Activated CD8-positive, alpha-beta memory T cell treated with anti-CD3 and anti-CD28 coated beads, Interleukin-2, amount 10 ng/mL, durations not matched to agents 7 days and 5 days (primary cell): ENCODE measurements around the gene MAP7. TPM values are rescaled to one million over a fixed set of nuclear protein-coding genes. Genes with fewer than 3 reads are reported as not detected.
"Not testable (repeated sequence)": the region's sequence is repeated elsewhere in the genome, so short reads cannot be mapped to it uniquely, and the experiment has no call there.

Source experiments
- ATAC-seq: fragments of 150-1000 bp; cut with Tn5 transposase; one replicate; pipeline ENCODE4 v1.10.0; 2021; ENCODE audit warnings: moderate library complexity
- CTCF ChIA-PET: fragments of 350-600 bp; sonication (Branson Sonifier 250); formaldehyde crosslinking; loops from one replicate; lab custom pipeline; 2021; ENCODE audit warnings: antibody characterized with exemption; lab: Charles Lee
- DNase-seq: peaks from one replicate; pipeline ENCODE4 v3.0.0-alpha.2; 2020
- H3K27ac Mint-ChIP-seq: one replicate; pipeline ENCODE4 v1.8.0; 2021; ENCODE audit warnings: mild to moderate bottlenecking, mixed read lengths
- H3K27me3 Mint-ChIP-seq: one replicate; pipeline ENCODE4 v1.8.0; 2021; ENCODE audit warnings: mixed read lengths
- H3K36me3 Mint-ChIP-seq: one replicate; pipeline ENCODE4 v1.8.0; 2021; ENCODE audit warnings: mild to moderate bottlenecking, mixed read lengths
- H3K4me1 Mint-ChIP-seq: one replicate; pipeline ENCODE4 v1.8.0; 2021; ENCODE audit warnings: mixed read lengths
- H3K4me3 Mint-ChIP-seq: one replicate; pipeline ENCODE4 v1.8.0; 2021; ENCODE audit warnings: mild to moderate bottlenecking, moderate library complexity, mixed read lengths
- H3K9me3 Mint-ChIP-seq: one replicate; pipeline ENCODE4 v1.8.0; 2022; ENCODE audit warnings: low read depth, mixed read lengths
- total RNA-seq, 2 experiments: library from RNA; stranded (reverse); gene quantifications; one replicate each; pipeline ENCODE4 v1.2.3, GENCODE V29; 2021

The MAP7 gene
- total RNA-seq, 2 experiments from 2014 or later = 0.29 to 0.59 TPM

DNA sequence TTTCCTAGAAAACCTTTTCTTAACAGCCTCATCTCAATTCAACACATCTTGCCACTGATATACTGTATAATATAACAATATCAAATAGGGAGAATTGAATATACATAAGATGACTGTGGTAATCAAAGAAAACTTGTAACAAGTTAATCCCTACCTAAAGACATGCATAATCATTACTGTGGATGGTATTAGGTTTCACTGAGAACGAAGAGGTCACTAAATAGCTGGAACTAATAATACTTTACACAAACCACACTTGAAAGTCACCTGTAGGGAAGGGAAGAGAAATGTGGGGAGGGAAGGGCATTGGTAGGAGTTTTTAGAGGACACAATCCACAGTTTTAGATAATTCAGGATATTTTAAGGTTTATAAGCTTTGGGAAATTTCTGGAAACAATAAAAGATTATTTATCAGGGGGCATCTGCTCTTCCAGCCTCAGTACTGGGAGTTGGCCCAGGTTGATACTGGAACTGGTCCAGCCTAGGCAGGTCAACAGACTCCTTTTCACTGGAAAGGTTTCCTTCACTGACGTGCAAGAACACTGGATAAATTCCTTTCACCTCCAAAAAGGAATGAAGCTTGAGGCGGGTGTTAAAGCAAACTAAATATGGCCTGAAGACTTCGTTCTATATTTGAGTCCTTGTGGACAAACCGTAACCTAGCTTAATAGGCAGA, 44.0 kb downstream of the MAP7 start:
- Mint-ChIP-seq H3K36me3 (no peaks in the 10 kb centered on the region), H3K27me3 (peaks cover 5% of the 10 kb centered on the region), H3K9me3 (no peaks in the 10 kb centered on the region), H3K4me1 (peaks cover 10% of the 10 kb centered on the region), H3K27ac (no peak overlapping the region), H3K4me3 (no peak overlapping the region)
- DNase-seq (no peak), ATAC-seq (no peak)
- CTCF ChIA-PET = no interaction called here

- CTCF ChIA-PET = no interaction called here
- peaks cover 3% of the 10 kb centered on the region for H3K27me3 Mint-ChIP-seq
Measured at GRCh38 chr6:136503303-136504029, 46.8 kb downstream of the MAP7 start.

DNA sequence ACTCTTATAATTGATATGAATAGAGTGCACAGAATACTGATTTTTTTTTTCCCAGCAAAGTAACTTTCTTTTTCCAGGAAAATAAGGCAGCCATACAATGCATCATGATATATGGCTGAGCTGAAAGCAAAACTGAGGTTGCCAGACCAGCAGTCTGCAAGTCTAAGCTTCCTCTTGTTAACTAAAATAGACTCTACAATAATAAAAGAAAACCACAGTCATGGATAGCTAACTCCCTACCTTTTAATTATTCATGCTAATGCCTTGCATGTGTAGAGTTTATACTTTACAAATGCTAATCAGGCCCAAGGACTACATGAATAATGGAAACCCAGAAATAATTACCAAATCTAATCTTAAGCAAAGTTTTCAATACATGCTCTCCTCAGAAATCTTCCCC, 47.4 kb downstream of the MAP7 start:
- H3K4me3 Mint-ChIP-seq = no peak overlapping the region
- DNase-seq (no peak), ATAC-seq (no peak)
- H3K4me1 Mint-ChIP-seq = peaks cover 3% of the 10 kb centered on the region
- CTCF ChIA-PET = no interaction called here
- H3K27ac Mint-ChIP-seq = no peak overlapping the region
- H3K36me3 Mint-ChIP-seq = no peaks in the 10 kb centered on the region
- H3K27me3 Mint-ChIP-seq = peaks cover 3% of the 10 kb centered on the region
- H3K9me3 Mint-ChIP-seq = no peaks in the 10 kb centered on the region

More at GRCh38 chr6:136503303-136504029, 46.8 kb downstream of the MAP7 start:
- no peak for DNase-seq
- no peak overlapping the region for H3K27ac Mint-ChIP-seq
- no peaks in the 10 kb centered on the region for H3K36me3 Mint-ChIP-seq
- no peak overlapping the region for H3K4me3 Mint-ChIP-seq
- no peaks in the 10 kb centered on the region for H3K9me3 Mint-ChIP-seq
- ATAC-seq = no peak
- peaks cover 3% of the 10 kb centered on the region for H3K4me1 Mint-ChIP-seq

- H3K27me3 Mint-ChIP-seq = peaks cover 3% of the 10 kb centered on the region
- CTCF ChIA-PET = no interaction called here
- H3K4me1 Mint-ChIP-seq = peaks cover 3% of the 10 kb centered on the region
- H3K9me3 Mint-ChIP-seq = no peaks in the 10 kb centered on the region
- no peaks in the 10 kb centered on the region for H3K36me3 Mint-ChIP-seq
- no peak overlapping the region for H3K27ac Mint-ChIP-seq
- DNase-seq = no peak
- H3K4me3 Mint-ChIP-seq = no peak overlapping the region
- ATAC-seq = no peak
Measured at GRCh38 chr6:136501514-136501913, 48.7 kb downstream of the MAP7 start.

DNA sequence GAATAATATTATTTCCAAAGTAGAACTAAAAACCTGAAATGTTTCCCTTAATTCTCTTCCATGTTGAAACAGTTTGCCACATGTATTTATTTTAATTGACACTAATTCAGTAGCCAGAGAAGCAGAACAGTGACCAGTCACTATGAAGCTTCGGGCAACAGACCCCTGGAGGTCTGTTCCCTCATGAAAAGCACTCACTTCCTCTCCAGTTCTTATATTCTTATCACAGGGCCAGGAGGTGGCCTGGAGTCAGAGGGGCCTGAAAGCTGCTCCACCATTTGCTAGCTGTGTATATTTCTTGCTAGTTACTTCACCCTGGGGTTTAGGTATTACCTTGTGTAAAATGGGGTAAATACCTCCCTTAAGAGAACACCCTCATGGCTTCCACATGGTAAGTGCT, 49.1 kb downstream of the MAP7 start:
- Mint-ChIP-seq H3K9me3 (no peaks in the 10 kb centered on the region), H3K27ac (no peak overlapping the region), H3K27me3 (peaks cover 4% of the 10 kb centered on the region), H3K4me1 (peaks cover 3% of the 10 kb centered on the region), H3K36me3 (no peaks in the 10 kb centered on the region), H3K4me3 (no peak overlapping the region)
- CTCF ChIA-PET = no interaction called here
- ATAC-seq (no peak), DNase-seq (no peak)

- H3K4me1 Mint-ChIP-seq = peaks cover 3% of the 10 kb centered on the region
- no peaks in the 10 kb centered on the region for H3K9me3 Mint-ChIP-seq
- ATAC-seq = no peak
- H3K27me3 Mint-ChIP-seq = peaks cover 4% of the 10 kb centered on the region
- CTCF ChIA-PET = interaction anchor here (1.1 kb wide), 1 partner anchor 26 kb away, joined by 4 read pairs; no protein-coding TSS in a partner anchor
- H3K27ac Mint-ChIP-seq = no peak overlapping the region
- H3K4me3 Mint-ChIP-seq = no peak overlapping the region
- DNase-seq = no peak
- no peaks in the 10 kb centered on the region for H3K36me3 Mint-ChIP-seq
Measured at GRCh38 chr6:136500414-136500813, 49.8 kb downstream of the MAP7 start.

DNA sequence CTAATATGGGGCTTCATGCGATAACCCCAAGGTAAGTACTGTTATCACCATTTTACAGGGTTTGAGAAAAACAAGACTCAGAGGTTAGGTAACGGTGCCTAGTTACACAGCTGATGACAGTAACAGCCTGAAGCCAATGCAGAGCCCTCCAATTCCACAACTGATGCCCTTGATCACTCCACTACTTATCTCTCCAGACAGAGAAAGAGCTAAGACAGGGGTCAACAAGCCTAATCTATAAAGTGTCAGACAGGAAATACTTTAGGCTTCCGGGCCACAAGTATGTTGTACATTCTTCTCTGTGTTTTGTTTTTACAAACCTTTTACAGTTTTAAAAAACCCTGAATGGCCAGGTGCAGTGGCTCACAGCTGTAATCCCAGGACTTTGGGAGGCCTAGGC, 50.9 kb downstream of the MAP7 start:
- CTCF ChIA-PET = interaction anchor here (1.1 kb wide), 1 partner anchor 28 kb away, joined by 4 read pairs; no protein-coding TSS in a partner anchor
- no peaks in the 10 kb centered on the region for H3K9me3 Mint-ChIP-seq
- no peak overlapping the region for H3K27ac Mint-ChIP-seq
- H3K4me1 Mint-ChIP-seq = peaks cover 3% of the 10 kb centered on the region
- DNase-seq (no peak), ATAC-seq (no peak)
- H3K4me3 Mint-ChIP-seq = no peak overlapping the region
- H3K27me3 Mint-ChIP-seq = peaks cover 4% of the 10 kb centered on the region
- no peaks in the 10 kb centered on the region for H3K36me3 Mint-ChIP-seq

- H3K36me3 Mint-ChIP-seq, H3K27ac Mint-ChIP-seq, H3K4me3 Mint-ChIP-seq, H3K4me1 Mint-ChIP-seq, ATAC-seq, CTCF ChIA-PET, DNase-seq, H3K9me3 Mint-ChIP-seq: not testable (repeated sequence)
- peaks cover 11% of the 10 kb centered on the region for H3K27me3 Mint-ChIP-seq
Measured at GRCh38 chr6:136496449-136496848, 53.8 kb downstream of the MAP7 start.

DNA sequence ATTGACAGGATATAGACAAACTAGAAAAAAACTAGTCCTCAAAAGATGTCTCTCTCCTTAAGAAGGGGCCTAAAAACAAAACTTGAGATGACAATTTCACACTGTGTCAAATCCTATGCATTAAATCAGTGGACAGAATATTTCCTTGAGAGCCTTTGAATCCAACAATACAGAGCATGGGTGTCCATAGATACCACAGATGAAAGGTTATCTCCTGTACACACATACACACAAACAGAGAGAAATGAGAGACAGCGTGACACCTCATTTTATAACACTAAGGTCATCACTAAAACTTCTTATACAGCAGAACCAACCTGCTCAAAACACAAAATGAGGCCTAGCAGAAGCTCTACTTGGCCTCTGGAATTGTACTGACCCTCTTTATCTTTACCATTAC, 55.5 kb downstream of the MAP7 start:
- H3K4me3 Mint-ChIP-seq = no peak overlapping the region
- peaks cover 15% of the 10 kb centered on the region for H3K27me3 Mint-ChIP-seq
- peaks cover 3% of the 10 kb centered on the region for H3K4me1 Mint-ChIP-seq
- CTCF ChIA-PET = no interaction called here
- ATAC-seq (no peak), DNase-seq (no peak)
- no peaks in the 10 kb centered on the region for H3K9me3 Mint-ChIP-seq
- H3K27ac Mint-ChIP-seq = no peak overlapping the region
- H3K36me3 Mint-ChIP-seq = no peaks in the 10 kb centered on the region

- Mint-ChIP-seq H3K27ac (no peak overlapping the region), H3K27me3 (peaks cover 15% of the 10 kb centered on the region)
- CTCF ChIA-PET = no interaction called here
Measured at GRCh38 chr6:136494059-136494458, 56.2 kb downstream of the MAP7 start.

GRCh38 chr6:136492409-136492808, 57.8 kb downstream of the MAP7 start:
- CTCF ChIA-PET = no interaction called here
- DNase-seq (no peak), ATAC-seq (no peak)
- Mint-ChIP-seq H3K4me1 (no peaks in the 10 kb centered on the region), H3K4me3 (no peak overlapping the region), H3K27ac (no peak overlapping the region), H3K36me3 (no peaks in the 10 kb centered on the region), H3K9me3 (no peaks in the 10 kb centered on the region), H3K27me3 (peaks cover 15% of the 10 kb centered on the region)

More at GRCh38 chr6:136494059-136494458, 56.2 kb downstream of the MAP7 start:
- H3K36me3 Mint-ChIP-seq = no peaks in the 10 kb centered on the region
- DNase-seq = no peak
- H3K4me3 Mint-ChIP-seq = no peak overlapping the region
- H3K9me3 Mint-ChIP-seq = no peaks in the 10 kb centered on the region
- H3K4me1 Mint-ChIP-seq = no peaks in the 10 kb centered on the region
- no peak for ATAC-seq

DNA sequence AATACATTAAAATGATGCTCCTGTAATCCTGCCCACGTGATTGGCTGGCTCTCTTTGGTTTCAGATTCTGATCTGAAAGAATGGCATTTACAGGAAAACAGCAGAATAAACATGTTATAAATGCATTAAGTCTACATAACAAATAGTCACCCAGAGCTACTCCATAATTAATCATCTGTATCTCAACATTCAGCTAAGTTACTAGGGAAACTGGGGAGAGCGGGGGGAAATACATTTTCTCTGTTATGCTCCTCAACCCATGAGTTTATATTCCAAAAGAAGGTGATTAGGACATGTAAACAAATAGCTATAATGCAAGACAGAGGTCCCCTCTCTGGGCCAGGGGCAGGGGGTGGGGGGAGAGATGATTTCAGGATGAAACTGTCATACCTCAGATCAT, 58.5 kb downstream of the MAP7 start:
- H3K27ac Mint-ChIP-seq = no peak overlapping the region
- CTCF ChIA-PET = no interaction called here
- no peaks in the 10 kb centered on the region for H3K9me3 Mint-ChIP-seq
- H3K27me3 Mint-ChIP-seq = peaks cover 16% of the 10 kb centered on the region
- H3K4me1 Mint-ChIP-seq = no peaks in the 10 kb centered on the region
- ATAC-seq = no peak
- no peak for DNase-seq
- H3K36me3 Mint-ChIP-seq = no peaks in the 10 kb centered on the region
- H3K4me3 Mint-ChIP-seq = no peak overlapping the region

DNA sequence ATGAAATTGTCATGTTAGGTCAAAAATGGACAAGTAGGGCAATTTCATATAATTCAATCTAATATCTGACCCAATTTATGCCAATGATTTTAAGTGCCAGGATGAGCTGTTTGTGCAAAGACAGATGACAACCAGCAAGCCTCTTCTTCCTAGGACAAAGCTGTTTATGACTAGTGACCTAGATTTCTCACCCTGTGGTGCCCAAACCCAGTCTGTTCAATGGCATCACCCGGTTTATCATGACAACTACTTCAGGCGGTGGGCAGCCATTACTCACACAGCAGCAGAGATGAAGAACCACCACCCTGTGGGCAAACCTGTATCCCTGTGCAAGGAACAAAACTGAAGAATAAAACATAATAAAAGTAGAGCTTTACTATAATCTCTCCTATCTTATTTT, 59.0 kb downstream of the MAP7 start:
- no peak overlapping the region for H3K27ac Mint-ChIP-seq
- H3K4me3 Mint-ChIP-seq = no peak overlapping the region
- CTCF ChIA-PET = no interaction called here
- DNase-seq (no peak), ATAC-seq (no peak)
- H3K9me3 Mint-ChIP-seq = no peaks in the 10 kb centered on the region
- no peaks in the 10 kb centered on the region for H3K4me1 Mint-ChIP-seq
- H3K27me3 Mint-ChIP-seq = peaks cover 19% of the 10 kb centered on the region
- no peaks in the 10 kb centered on the region for H3K36me3 Mint-ChIP-seq

DNA sequence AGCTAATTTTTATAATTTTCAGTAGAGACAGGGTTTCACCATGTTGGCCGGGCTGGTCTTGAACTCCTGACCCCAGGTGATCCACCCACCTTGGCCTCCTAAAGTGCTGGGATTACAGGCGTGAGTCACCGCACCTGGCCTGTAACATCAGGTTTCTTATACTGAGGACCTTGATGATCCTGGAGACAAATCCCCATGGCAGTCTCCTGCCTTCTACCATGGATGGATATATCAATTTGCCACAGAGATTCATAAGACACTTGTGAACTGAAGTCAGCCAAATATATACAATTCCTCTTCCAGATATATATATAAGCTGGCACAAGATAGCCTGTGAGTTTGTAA, 60.6 kb downstream of the MAP7 start:
- H3K36me3 Mint-ChIP-seq, H3K4me1 Mint-ChIP-seq, H3K27ac Mint-ChIP-seq, ATAC-seq, CTCF ChIA-PET, H3K9me3 Mint-ChIP-seq, H3K4me3 Mint-ChIP-seq, DNase-seq: not testable (repeated sequence)
- peaks cover 21% of the 10 kb centered on the region for H3K27me3 Mint-ChIP-seq
